HepG2 (cell line): Measurements from ENCODE around the gene LYPLA2. TPM values are rescaled to one million over a fixed set of nuclear protein-coding genes. Genes with fewer than 3 reads are reported as not detected.
A peak's percentile ranks its signal among the peaks of the same experiment; 100 is the strongest.

Source experiments
- GATAD2A ChIP-seq: IDR thresholded peaks from 2 replicates; pipeline ENCODE4 v1.6.1; 2016
- HOXD1 ChIP-seq: sonication (generic); formaldehyde crosslinking; IDR thresholded peaks from 2 replicates; pipeline ENCODE4 v1.5.0; 2020; ENCODE audit warnings: missing genetic modification reagents
- IRF2 ChIP-seq: IDR thresholded peaks from 2 replicates; pipeline ENCODE4 v1.6.1; 2018; ENCODE audit warnings: missing genetic modification reagents, missing compliant biosample characterization
- POLR2A ChIP-seq, 2 experiments: IDR thresholded peaks; 2 replicates each; pipeline ENCODE4 v1.6.1; 2011; ENCODE audit warnings: low read depth in 2 of 2, low read length in 2 of 2, mild to moderate bottlenecking in 1 of 2, moderate library complexity in 1 of 2; ENCODE audit not compliant: insufficient read depth in 1 of 2
- SIN3B ChIP-seq: fragments of 150-350 bp; IDR thresholded peaks from 2 replicates; pipeline ENCODE4 v1.6.1; 2014; ENCODE audit warnings: low read length
- SIX1 ChIP-seq: sonication (generic); formaldehyde crosslinking; IDR thresholded peaks from 2 replicates; pipeline ENCODE4 v1.4.0; 2020; ENCODE audit warnings: missing genetic modification reagents, borderline replicate concordance
- SP5 ChIP-seq: IDR thresholded peaks from 2 replicates; pipeline ENCODE4 v1.6.1; 2016; ENCODE audit warnings: low read depth, borderline replicate concordance
- TAF1 ChIP-seq: sonication (generic); formaldehyde crosslinking; IDR thresholded peaks from 2 replicates; pipeline ENCODE4 v1.4.0; 2020; ENCODE audit warnings: missing genetic modification reagents
- ZNF431 ChIP-seq: sonication (generic); formaldehyde crosslinking; IDR thresholded peaks from 2 replicates; pipeline ENCODE4 v1.9.0; 2022; ENCODE audit warnings: missing genetic modification reagents, low read depth, mild to moderate bottlenecking, borderline replicate concordance
- ZNF616 ChIP-seq: sonication (generic); formaldehyde crosslinking; IDR thresholded peaks from 2 replicates; pipeline ENCODE4 v1.5.0; 2020; ENCODE audit warnings: low read depth, mild to moderate bottlenecking, missing genetic modification reagents
- ZNF724P ChIP-seq: sonication (generic); formaldehyde crosslinking; IDR thresholded peaks from 2 replicates; pipeline ENCODE4 v1.8.0; 2022; ENCODE audit warnings: missing genetic modification reagents, borderline replicate concordance
- ZNF737 ChIP-seq: sonication (generic); formaldehyde crosslinking; IDR thresholded peaks from 2 replicates; pipeline ENCODE4 v1.5.0; 2020; ENCODE audit warnings: missing genetic modification reagents, mild to moderate bottlenecking, borderline replicate concordance
- polyA plus RNA-seq, 8 experiments: library from polyadenylated mRNA; depleted of rRNA in 3 of 8; stranded (reverse) in 7 of 8; unstranded in 1 of 8; fragments of >200 nt; fragmentation: Illumina TruSeq in 4 of 8; extraction: Trizol in 4 of 8; gene quantifications; 2 replicates each; pipeline versions ENCODE4 v1.2.1 to v1.2.3, GENCODE V29; 2011 to 2016; ENCODE audit warnings: low read depth in 4 of 8, missing spikeins in 1 of 8, mixed read lengths in 1 of 8; ENCODE audit not compliant: insufficient read depth in 1 of 8
- total RNA-seq, 5 experiments: library from RNA; depleted of rRNA; stranded (reverse); fragments of >200 nt; fragmentation: Illumina TruSeq; extraction: Trizol; gene quantifications; 2 replicates each; pipeline ENCODE4 v1.2.3, GENCODE V29; 2016; ENCODE audit warnings: low read depth in 1 of 5
- TF ChIP-seq, protein P1 (sequence below): sonication (generic); formaldehyde crosslinking; IDR thresholded peaks from 2 replicates; pipeline ENCODE4 v1.4.0; 2020; ENCODE audit warnings: missing genetic modification reagents, borderline replicate concordance
- TF ChIP-seq, protein P2 (sequence below), 2 experiments: sonication (generic) in 1 of 2; formaldehyde crosslinking in 1 of 2; IDR thresholded peaks; 2 replicates each; pipeline versions ENCODE4 v1.4.0 to v1.6.1; 2016 to 2020; ENCODE audit warnings: borderline replicate concordance in 1 of 2, low read depth in 1 of 2, mild to moderate bottlenecking in 1 of 2, missing genetic modification reagents in 1 of 2
- TF ChIP-seq, protein P3 (sequence below): sonication (generic); formaldehyde crosslinking; IDR thresholded peaks from 2 replicates; pipeline ENCODE4 v1.4.0; 2020; ENCODE audit warnings: low read depth, mild to moderate bottlenecking, missing genetic modification reagents
- TF ChIP-seq, protein P4 (sequence below): sonication (generic); formaldehyde crosslinking; IDR thresholded peaks from 2 replicates; pipeline ENCODE4 v1.4.0; 2020; ENCODE audit warnings: missing genetic modification reagents

LYPLA2 gene
- total and polyA plus RNA-seq, 2 of the 13 experiments (the other 11 are each of a cell fraction or from before 2014, with no cell fraction given): 72.1 to 73.2 TPM

DNA sequence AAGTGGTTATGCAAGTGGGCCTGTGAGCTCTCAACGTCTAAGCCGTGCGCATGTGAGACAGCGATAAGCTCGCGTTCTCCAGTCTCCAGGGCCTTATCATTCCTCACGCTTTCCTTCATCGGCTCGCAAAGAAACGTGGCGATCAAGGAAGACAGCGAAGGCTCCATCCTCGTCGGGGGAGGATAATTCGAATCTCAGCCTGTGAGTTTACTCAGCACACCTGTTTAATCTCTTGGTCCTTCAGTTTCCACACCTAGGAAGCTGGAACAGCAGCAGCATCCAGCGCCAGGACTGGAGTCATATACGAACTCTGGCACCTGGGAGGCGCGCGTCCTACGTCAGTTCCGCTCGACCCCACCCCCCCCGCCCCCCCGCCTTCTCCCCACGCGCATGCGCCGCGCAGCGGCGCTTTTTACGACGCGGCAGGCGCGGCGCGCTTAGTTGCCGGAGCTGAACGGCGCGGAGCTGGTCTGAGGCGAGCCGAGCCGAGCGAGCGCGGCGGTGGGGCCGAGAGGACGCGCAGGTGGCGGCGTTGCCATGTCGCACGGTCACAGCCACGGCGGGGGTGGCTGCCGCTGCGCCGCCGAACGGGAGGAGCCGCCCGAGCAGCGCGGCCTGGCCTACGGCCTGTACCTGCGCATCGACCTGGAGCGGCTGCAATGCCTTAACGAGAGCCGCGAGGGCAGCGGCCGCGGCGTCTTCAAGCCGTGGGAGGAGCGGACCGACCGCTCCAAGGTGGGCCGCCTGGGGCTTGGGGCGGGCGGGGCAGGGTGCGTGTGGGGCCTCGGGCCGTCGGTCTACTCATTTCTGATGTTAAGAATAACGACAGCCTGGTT lies 12.7 kb upstream of the LYPLA2 start, which contains the start of gene PITHD1 (continued):
- TF ChIP-seq ZNF616 (CRISPR knock-in tag) (peak; percentile 82; the same call in 1 of the 2 replicates), ZNF737 (no peak), ZNF431 (CRISPR knock-in tag) (0 out of 2 replicates have a peak, but pooled peaks have one; percentile 74), SP5 (CRISPR knock-in tag) (no peak; the same call in 1 of the 2 replicates), POLR2A (IDR thresholded peaks at IDR 0.05; ENCODE audit: insufficient read depth in 1 of 2, low read depth in 2 of 2, low read length in 2 of 2) (peak; percentile 84 to 99), IRF2 (CRISPR knock-in tag) (peak; percentile 61; the same call in 1 of the 2 replicates), GATAD2A (peak; percentile 60; the same call in 1 of the 2 replicates), SIX1 (CRISPR knock-in tag) (peak; percentile 16; the same call in 1 of the 2 replicates), SIN3B (peak; percentile 65), ZNF724P (CRISPR knock-in tag) (0 out of 2 replicates have a peak, but pooled peaks have one; percentile 68), HOXD1 (CRISPR knock-in tag) (peak; percentile 25; the same call in 1 of the 2 replicates), TAF1 (CRISPR knock-in tag) (peak; percentile 80)
- TF ChIP-seq, protein P1, sequence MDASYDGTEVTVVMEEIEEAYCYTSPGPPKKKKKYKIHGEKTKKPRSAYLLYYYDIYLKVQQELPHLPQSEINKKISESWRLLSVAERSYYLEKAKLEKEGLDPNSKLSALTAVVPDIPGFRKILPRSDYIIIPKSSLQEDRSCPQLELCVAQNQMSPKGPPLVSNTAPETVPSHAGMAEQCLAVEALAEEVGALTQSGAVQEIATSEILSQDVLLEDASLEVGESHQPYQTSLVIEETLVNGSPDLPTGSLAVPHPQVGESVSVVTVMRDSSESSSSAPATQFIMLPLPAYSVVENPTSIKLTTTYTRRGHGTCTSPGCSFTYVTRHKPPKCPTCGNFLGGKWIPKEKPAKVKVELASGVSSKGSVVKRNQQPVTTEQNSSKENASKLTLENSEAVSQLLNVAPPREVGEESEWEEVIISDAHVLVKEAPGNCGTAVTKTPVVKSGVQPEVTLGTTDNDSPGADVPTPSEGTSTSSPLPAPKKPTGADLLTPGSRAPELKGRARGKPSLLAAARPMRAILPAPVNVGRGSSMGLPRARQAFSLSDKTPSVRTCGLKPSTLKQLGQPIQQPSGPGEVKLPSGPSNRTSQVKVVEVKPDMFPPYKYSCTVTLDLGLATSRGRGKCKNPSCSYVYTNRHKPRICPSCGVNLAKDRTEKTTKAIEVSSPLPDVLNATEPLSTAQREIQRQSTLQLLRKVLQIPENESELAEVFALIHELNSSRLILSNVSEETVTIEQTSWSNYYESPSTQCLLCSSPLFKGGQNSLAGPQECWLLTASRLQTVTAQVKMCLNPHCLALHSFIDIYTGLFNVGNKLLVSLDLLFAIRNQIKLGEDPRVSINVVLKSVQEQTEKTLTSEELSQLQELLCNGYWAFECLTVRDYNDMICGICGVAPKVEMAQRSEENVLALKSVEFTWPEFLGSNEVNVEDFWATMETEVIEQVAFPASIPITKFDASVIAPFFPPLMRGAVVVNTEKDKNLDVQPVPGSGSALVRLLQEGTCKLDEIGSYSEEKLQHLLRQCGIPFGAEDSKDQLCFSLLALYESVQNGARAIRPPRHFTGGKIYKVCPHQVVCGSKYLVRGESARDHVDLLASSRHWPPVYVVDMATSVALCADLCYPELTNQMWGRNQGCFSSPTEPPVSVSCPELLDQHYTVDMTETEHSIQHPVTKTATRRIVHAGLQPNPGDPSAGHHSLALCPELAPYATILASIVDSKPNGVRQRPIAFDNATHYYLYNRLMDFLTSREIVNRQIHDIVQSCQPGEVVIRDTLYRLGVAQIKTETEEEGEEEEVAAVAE (CRISPR knock-in tag): peak; percentile 65; the same call in 1 of the 2 replicates
- TF ChIP-seq, protein P2, sequence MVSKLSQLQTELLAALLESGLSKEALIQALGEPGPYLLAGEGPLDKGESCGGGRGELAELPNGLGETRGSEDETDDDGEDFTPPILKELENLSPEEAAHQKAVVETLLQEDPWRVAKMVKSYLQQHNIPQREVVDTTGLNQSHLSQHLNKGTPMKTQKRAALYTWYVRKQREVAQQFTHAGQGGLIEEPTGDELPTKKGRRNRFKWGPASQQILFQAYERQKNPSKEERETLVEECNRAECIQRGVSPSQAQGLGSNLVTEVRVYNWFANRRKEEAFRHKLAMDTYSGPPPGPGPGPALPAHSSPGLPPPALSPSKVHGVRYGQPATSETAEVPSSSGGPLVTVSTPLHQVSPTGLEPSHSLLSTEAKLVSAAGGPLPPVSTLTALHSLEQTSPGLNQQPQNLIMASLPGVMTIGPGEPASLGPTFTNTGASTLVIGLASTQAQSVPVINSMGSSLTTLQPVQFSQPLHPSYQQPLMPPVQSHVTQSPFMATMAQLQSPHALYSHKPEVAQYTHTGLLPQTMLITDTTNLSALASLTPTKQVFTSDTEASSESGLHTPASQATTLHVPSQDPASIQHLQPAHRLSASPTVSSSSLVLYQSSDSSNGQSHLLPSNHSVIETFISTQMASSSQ (IDR thresholded peaks at IDR 0.05; ENCODE audit: low read depth): 0 out of 2 replicates have a peak, but pooled peaks have one; percentile 15
- TF ChIP-seq, protein P2 (CRISPR knock-in tag; IDR thresholded peaks at IDR 0.05; ENCODE audit: borderline replicate concordance): peak; percentile 59; the same call in 1 of the 2 replicates
- TF ChIP-seq, protein P3, sequence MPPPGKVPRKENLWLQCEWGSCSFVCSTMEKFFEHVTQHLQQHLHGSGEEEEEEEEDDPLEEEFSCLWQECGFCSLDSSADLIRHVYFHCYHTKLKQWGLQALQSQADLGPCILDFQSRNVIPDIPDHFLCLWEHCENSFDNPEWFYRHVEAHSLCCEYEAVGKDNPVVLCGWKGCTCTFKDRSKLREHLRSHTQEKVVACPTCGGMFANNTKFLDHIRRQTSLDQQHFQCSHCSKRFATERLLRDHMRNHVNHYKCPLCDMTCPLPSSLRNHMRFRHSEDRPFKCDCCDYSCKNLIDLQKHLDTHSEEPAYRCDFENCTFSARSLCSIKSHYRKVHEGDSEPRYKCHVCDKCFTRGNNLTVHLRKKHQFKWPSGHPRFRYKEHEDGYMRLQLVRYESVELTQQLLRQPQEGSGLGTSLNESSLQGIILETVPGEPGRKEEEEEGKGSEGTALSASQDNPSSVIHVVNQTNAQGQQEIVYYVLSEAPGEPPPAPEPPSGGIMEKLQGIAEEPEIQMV (CRISPR knock-in tag): 0 out of 2 replicates have a peak, but pooled peaks have one; percentile 22
- TF ChIP-seq, protein P4, sequence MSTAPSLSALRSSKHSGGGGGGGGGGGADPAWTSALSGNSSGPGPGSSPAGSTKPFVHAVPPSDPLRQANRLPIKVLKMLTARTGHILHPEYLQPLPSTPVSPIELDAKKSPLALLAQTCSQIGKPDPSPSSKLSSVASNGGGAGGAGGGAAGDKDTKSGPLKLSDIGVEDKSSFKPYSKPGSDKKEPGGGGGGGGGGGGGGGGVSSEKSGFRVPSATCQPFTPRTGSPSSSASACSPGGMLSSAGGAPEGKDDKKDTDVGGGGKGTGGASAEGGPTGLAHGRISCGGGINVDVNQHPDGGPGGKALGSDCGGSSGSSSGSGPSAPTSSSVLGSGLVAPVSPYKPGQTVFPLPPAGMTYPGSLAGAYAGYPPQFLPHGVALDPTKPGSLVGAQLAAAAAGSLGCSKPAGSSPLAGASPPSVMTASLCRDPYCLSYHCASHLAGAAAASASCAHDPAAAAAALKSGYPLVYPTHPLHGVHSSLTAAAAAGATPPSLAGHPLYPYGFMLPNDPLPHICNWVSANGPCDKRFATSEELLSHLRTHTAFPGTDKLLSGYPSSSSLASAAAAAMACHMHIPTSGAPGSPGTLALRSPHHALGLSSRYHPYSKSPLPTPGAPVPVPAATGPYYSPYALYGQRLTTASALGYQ: peak; percentile 52; the same call in 1 of the 2 replicates
